K562 (cell line): ENCODE results near the gene ATP6V1G1. TPM values are rescaled to one million over a fixed set of nuclear protein-coding genes. Genes with fewer than 3 reads are reported as not detected.
A peak's percentile ranks its signal among the peaks of the same experiment; 100 is the strongest.

ENCODE experiments used
- ATAC-seq: fragments of 200-7000 bp; cut with Tn5 transposase; 3 replicates; pipeline ENCODE4 v1.9.1; 2020; ENCODE audit warnings: moderate library complexity
- BruUV-seq: library from RNA; stranded (reverse); fragments of 400-500 nt; replicated peaks from 2 replicates; lab custom pipeline; 2021; lab: Mats Ljungman, UMichigan
- CTCF ChIA-PET: fragments of 300-600 bp; formaldehyde crosslinking; extraction: SDS; loops from one replicate; lab custom pipeline; 2021; ENCODE audit warnings: low intra/inter-chr PET ratio; lab: Yijun Ruan, JAX
- POLR2A ChIA-PET: fragments of 300-600, 350-650 bp; sonication (Branson Sonifier 250); formaldehyde crosslinking; extraction: SDS; loops from one replicate; lab custom pipeline; 2021; ENCODE audit warnings: antibody characterized with exemption, inconsistent platforms; lab: Yijun Ruan, JAX
- DNase-seq, 4 experiments: peaks; one replicate each; pipeline versions ENCODE4 v3.0.0 to v3.0.0-alpha.2; 2011 to 2018; ENCODE audit warnings: low spot score in 3 of 4, mixed read lengths in 3 of 4; ENCODE audit errors: extremely low read depth in 1 of 4
- FAIRE-seq: peaks from 2 replicates; lab custom pipeline; 2011; peaks lifted over from hg19 to GRCh38; lab: Jason Lieb, UNC
- H2AFZ ChIP-seq: 2 replicates; pipeline ENCODE4 v1.6.0; 2011; ENCODE audit warnings: low read depth, low read length, control low read depth, inconsistent platforms
- H3K27ac ChIP-seq: fragments of 200-600 bp; 3 replicates; pipeline ENCODE4 v1.8.0; 2011; ENCODE audit warnings: low read depth, mild to moderate bottlenecking, control low read depth, inconsistent platforms, low read length, moderate library complexity, mixed read lengths; ENCODE audit errors: extremely low read depth
- H3K27me3 ChIP-seq, 2 experiments: fragments of 300-600 bp in 1 of 2; 2 replicates in 1 of 2; 3 replicates in 1 of 2; pipeline versions ENCODE4 v1.6.0 to v1.8.0; 2011; ENCODE audit warnings: inconsistent platforms in 2 of 2, low read length in 2 of 2, mild to moderate bottlenecking in 1 of 2, mixed read lengths in 1 of 2, moderate library complexity in 1 of 2; ENCODE audit not compliant: control insufficient read depth in 2 of 2, insufficient read depth in 2 of 2
- H3K36me3 ChIP-seq: fragments of 300-600 bp; 3 replicates; pipeline ENCODE4 v1.8.0; 2011; ENCODE audit warnings: mild to moderate bottlenecking, low read length, inconsistent platforms; ENCODE audit not compliant: control insufficient read depth, insufficient read depth
- H3K4me1 ChIP-seq, 2 experiments: fragments of 200-600 bp in 1 of 2; replicated peaks in 1 of 2; 2 replicates in 1 of 2; 3 replicates in 1 of 2; pipeline versions ENCODE4 v1.5.1 to v1.8.0; 2011; ENCODE audit warnings: inconsistent platforms in 2 of 2, low read length in 2 of 2, mild to moderate bottlenecking in 1 of 2, mixed read lengths in 1 of 2, moderate library complexity in 1 of 2; ENCODE audit not compliant: control insufficient read depth in 2 of 2, insufficient read depth in 2 of 2
- H3K4me2 ChIP-seq: 2 replicates; pipeline ENCODE4 v1.6.1; 2011; ENCODE audit warnings: low read length, control low read depth, inconsistent platforms, mixed read lengths; ENCODE audit not compliant: insufficient read depth
- H3K4me3 ChIP-seq: fragments of 200-600 bp; sonication (generic), shearing (Covaris generic); 2 replicates; pipeline ENCODE4 v1.5.1; 2016; ENCODE audit warnings: control low read depth, inconsistent platforms
- H3K79me2 ChIP-seq: fragments of 200-600 bp; 3 replicates; pipeline ENCODE4 v1.8.0; 2011; ENCODE audit warnings: low read length, inconsistent platforms; ENCODE audit not compliant: control insufficient read depth, insufficient read depth
- H3K9ac ChIP-seq, 2 experiments: 2 replicates each; pipeline versions ENCODE4 v1.6.0 to v1.6.1; 2011; ENCODE audit warnings: low read depth in 2 of 2, low read length in 2 of 2, control low read depth in 1 of 2, inconsistent platforms in 1 of 2, mild to moderate bottlenecking in 1 of 2, mixed read lengths in 1 of 2; ENCODE audit not compliant: insufficient read depth in 1 of 2
- H3K9me1 ChIP-seq: one replicate; pipeline ENCODE4 v1.6.0; 2011; ENCODE audit warnings: inconsistent platforms, mild to moderate bottlenecking, low read length, moderate library complexity; ENCODE audit not compliant: control insufficient read depth, insufficient read depth
- H3K9me3 ChIP-seq: replicated peaks from 2 replicates; pipeline ENCODE4 v1.5.1; 2011; ENCODE audit warnings: low read depth, low read length, inconsistent platforms; ENCODE audit not compliant: control insufficient read depth, insufficient read depth
- H4K20me1 ChIP-seq: replicated peaks from 2 replicates; pipeline ENCODE4 v1.6.1; 2011; ENCODE audit warnings: low read length, inconsistent platforms, mixed read lengths; ENCODE audit not compliant: control insufficient read depth, insufficient read depth
- SNAPC5 ChIP-seq: fragments of 250-450 bp; sonication (Bioruptor Pico); IDR thresholded peaks from 2 replicates; pipeline ENCODE4 v1.8.0; 2021; ENCODE audit warnings: moderate library complexity, mild to moderate bottlenecking, inconsistent platforms
- SRSF9 ChIP-seq: fragments of 200-400 bp; formaldehyde crosslinking; IDR thresholded peaks from 2 replicates; pipeline ENCODE4 v1.6.1; 2017; ENCODE audit warnings: low read depth, low read length, borderline replicate concordance
- USF1 ChIP-seq: sonication (generic); formaldehyde crosslinking; IDR thresholded peaks from 2 replicates; pipeline ENCODE4 v1.9.0; 2022; ENCODE audit warnings: mild to moderate bottlenecking, missing genetic modification reagents
- ZNF780A ChIP-seq: fragments of 250-450 bp; sonication (Bioruptor Pico); IDR thresholded peaks from 2 replicates; pipeline ENCODE4 v1.5.0; 2021; ENCODE audit warnings: mild to moderate bottlenecking
- WGBS: fragments of 100-300 bp; shearing (Covaris generic); methylation state at CpG from one replicate; pipeline ENCODE4 v1.1.6; 2016; ENCODE audit warnings: low coverage, mixed read lengths; ENCODE audit not compliant: insufficient coverage; ENCODE audit errors: missing lambda C conversion rate; 5-methylcytosine and 5-hydroxymethylcytosine counted together
- in situ Hi-C: fragments of 300-500 bp; cut with MboI; formaldehyde crosslinking; loops from 4 replicates; pipeline ENCODE4 v1.15.0; 2018; ENCODE audit warnings: inconsistent platforms, mixed read lengths
- intact Hi-C: fragments of 100-400 bp; cut with micrococcal nuclease; formaldehyde crosslinking; loops from 2 replicates; pipeline ENCODE4 v1.14.2; 2022
- polyA plus RNA-seq, 8 experiments: library from polyadenylated mRNA; depleted of rRNA in 4 of 8; stranded (reverse) in 5 of 8; unstranded in 3 of 8; fragments of >200 nt; fragmentation: Nextera tagmentation in 2 of 8; fragmentation: Illumina TruSeq in 1 of 8; extraction: Ambion mirVana in 2 of 8; extraction: Trizol in 1 of 8; gene quantifications; 2 replicates each; pipeline versions ENCODE4 v1.2.1 to v1.2.3, GENCODE V29; 2011 to 2014; ENCODE audit warnings: inconsistent platforms in 1 of 8, missing spikeins in 1 of 8
- total RNA-seq, 7 experiments: library from RNA; depleted of rRNA in 6 of 7; stranded (reverse); fragments of >200 nt in 6 of 7; fragmentation: Illumina TruSeq in 2 of 7; extraction: Trizol in 2 of 7; gene quantifications; 2 replicates each; pipeline versions ENCODE4 v1.2.1 to v1.2.3, GENCODE V29; 2011 to 2021; ENCODE audit warnings: low replicate concordance in 1 of 7

The ATP6V1G1 gene
- total and polyA plus RNA-seq, 9 of the 15 experiments (the other 6 are each of a cell fraction or from before 2014, with no cell fraction given), result 88.4 to 492 (median 193) TPM

GRCh38 chr9:114570742-114571141 is 16.8 kb upstream of the ATP6V1G1 start:
- WGBS, result 28% methylated on average over 7 of the region's 7 CpGs
- TF ChIP-seq ZNF780A (no peak), SNAPC5 (CRISPR knock-in tag) (no peak)
- Histone ChIP-seq H3K27me3 (peaks cover 0 to 5% of the 10 kb centered on the region in 2 experiments; a peak in 4 of 5 replicates), H3K4me1 (no peaks in the 10 kb centered on the region; a peak in 1 of 5 replicates), H3K27ac (no peak overlapping the region), H4K20me1 (no peaks in the 10 kb centered on the region), H3K9ac (no peak overlapping the region), H3K9me1 (no peaks in the 10 kb centered on the region), H2AFZ (no peak overlapping the region), H3K4me2 (no peak overlapping the region), H3K36me3 (no peaks in the 10 kb centered on the region), H3K4me3 (no peak overlapping the region), H3K79me2 (no peaks in the 10 kb centered on the region), H3K9me3 (no peaks in the 10 kb centered on the region)
- ATAC-seq (no peak), FAIRE-seq (no peak), DNase-seq (no peak)
- BruUV-seq, result no TSS peak
- in situ Hi-C loops, result no loop called here
- ChIA-PET POLR2A (interaction anchor here (1.2 kb wide), 1 partner anchor 11 kb away, joined by 3 read pairs; no protein-coding TSS in a partner anchor), CTCF (interaction anchor here (0.7 kb wide), 1 partner anchor 136 kb away, joined by 4 read pairs; no protein-coding TSS in a partner anchor)
- intact Hi-C loops, result no loop called here

GRCh38 chr9:114571391-114571790 is 16.2 kb upstream of the ATP6V1G1 start:
- WGBS, result 13% methylated on average over 3 of the region's 3 CpGs
- ATAC-seq (peak; percentile 67), FAIRE-seq (no peak), DNase-seq (no peak)
- H3K79me2 ChIP-seq, result no peaks in the 10 kb centered on the region
- H4K20me1 ChIP-seq, result no peaks in the 10 kb centered on the region
- intact Hi-C loops, result no loop called here
- in situ Hi-C loops, result no loop called here
- H3K9ac ChIP-seq, result no peak overlapping the region
- no peak overlapping the region for H3K4me3 ChIP-seq
- H2AFZ ChIP-seq, result no peak overlapping the region
- TF ChIP-seq USF1 (CRISPR knock-in tag) (no peak), SRSF9 (no peak)
- H3K9me3 ChIP-seq, result no peaks in the 10 kb centered on the region
- H3K27me3 ChIP-seq, result peaks cover 0 to 5% of the 10 kb centered on the region in 2 experiments; a peak in 4 of 5 replicates
- no peaks in the 10 kb centered on the region for H3K9me1 ChIP-seq
- H3K27ac ChIP-seq, result no peak overlapping the region
- no peak overlapping the region for H3K4me2 ChIP-seq
- no peaks in the 10 kb centered on the region; a peak in 1 of 5 replicates for H3K4me1 ChIP-seq
- ChIA-PET CTCF (no interaction called here), POLR2A (interaction anchor here (0.6 to 1.2 kb wide), 4 partner anchors 10 to 1383 kb away, joined by 3 to 5 read pairs (median 4); partner anchors contain the start of gene ATP6V1G1)
- H3K36me3 ChIP-seq, result no peaks in the 10 kb centered on the region
- BruUV-seq, result no TSS peak
